Calu3 (cell line): ENCODE results near the gene METTL25. TPM values are rescaled to one million over a fixed set of nuclear protein-coding genes. Genes with fewer than 3 reads are reported as not detected.

Source experiments
- Bru-seq: library from RNA; stranded (reverse); fragments of 400-500 nt; gene quantifications from one replicate; lab custom pipeline; 2021; lab: Mats Ljungman, UMichigan
- BruChase-seq, 2 experiments: library from RNA; stranded (reverse); fragments of 400-500 nt; gene quantifications; one replicate each; lab custom pipeline; 2021; lab: Mats Ljungman, UMichigan
- BruUV-seq: library from RNA; stranded (reverse); fragments of 400-500 nt; replicated peaks from 2 replicates; lab custom pipeline; 2021; lab: Mats Ljungman, UMichigan
- CTCF ChIA-PET: fragments of 300-600 bp; sonication (Branson Sonifier 250); formaldehyde crosslinking; loops from one replicate; lab custom pipeline; 2022; ENCODE audit warnings: antibody characterized with exemption; lab: Charles Lee
- DNase-seq: peaks from one replicate; pipeline ENCODE4 v3.0.0; 2022
- H3K27ac Mint-ChIP-seq: one replicate; pipeline ENCODE4 v1.8.0; 2022; ENCODE audit warnings: mixed read lengths; ENCODE audit not compliant: unreplicated experiment
- H3K27me3 Mint-ChIP-seq: one replicate; pipeline ENCODE4 v1.8.0; 2022; ENCODE audit warnings: mixed read lengths; ENCODE audit not compliant: unreplicated experiment
- H3K36me3 Mint-ChIP-seq: one replicate; pipeline ENCODE4 v1.8.0; 2022; ENCODE audit warnings: mild to moderate bottlenecking, moderate library complexity, mixed read lengths; ENCODE audit not compliant: insufficient read depth, unreplicated experiment
- H3K4me1 Mint-ChIP-seq: one replicate; pipeline ENCODE4 v1.8.0; 2022; ENCODE audit warnings: mild to moderate bottlenecking, low read depth, mixed read lengths; ENCODE audit not compliant: unreplicated experiment
- H3K4me3 Mint-ChIP-seq: one replicate; pipeline ENCODE4 v1.8.0; 2022; ENCODE audit warnings: mild to moderate bottlenecking, low read depth, moderate library complexity, mixed read lengths; ENCODE audit not compliant: unreplicated experiment
- H3K9me3 Mint-ChIP-seq: one replicate; pipeline ENCODE4 v1.8.0; 2022; ENCODE audit warnings: low read depth, mixed read lengths; ENCODE audit not compliant: unreplicated experiment
- intact Hi-C: fragments of 100-400 bp; cut with micrococcal nuclease; formaldehyde crosslinking; loops from one replicate; pipeline ENCODE4 v1.10.0; 2022; ENCODE audit not compliant: unreplicated experiment
- long read RNA-seq: library from polyadenylated mRNA; stranded (forward); transcript quantifications from one replicate; pipeline ENCODE4 v2.0.0, GENCODE V29; 2022
- total RNA-seq: library from RNA; stranded (reverse); gene quantifications from 2 replicates; pipeline ENCODE4 v1.2.3, GENCODE V29; 2022
- TF ChIP-seq, protein P1 (sequence below): fragments of 200-600 bp; IDR thresholded peaks from one replicate; pipeline ENCODE4 v1.8.0; 2022; ENCODE audit warnings: antibody characterized with exemption; ENCODE audit not compliant: unreplicated experiment

Gene METTL25, protein sequence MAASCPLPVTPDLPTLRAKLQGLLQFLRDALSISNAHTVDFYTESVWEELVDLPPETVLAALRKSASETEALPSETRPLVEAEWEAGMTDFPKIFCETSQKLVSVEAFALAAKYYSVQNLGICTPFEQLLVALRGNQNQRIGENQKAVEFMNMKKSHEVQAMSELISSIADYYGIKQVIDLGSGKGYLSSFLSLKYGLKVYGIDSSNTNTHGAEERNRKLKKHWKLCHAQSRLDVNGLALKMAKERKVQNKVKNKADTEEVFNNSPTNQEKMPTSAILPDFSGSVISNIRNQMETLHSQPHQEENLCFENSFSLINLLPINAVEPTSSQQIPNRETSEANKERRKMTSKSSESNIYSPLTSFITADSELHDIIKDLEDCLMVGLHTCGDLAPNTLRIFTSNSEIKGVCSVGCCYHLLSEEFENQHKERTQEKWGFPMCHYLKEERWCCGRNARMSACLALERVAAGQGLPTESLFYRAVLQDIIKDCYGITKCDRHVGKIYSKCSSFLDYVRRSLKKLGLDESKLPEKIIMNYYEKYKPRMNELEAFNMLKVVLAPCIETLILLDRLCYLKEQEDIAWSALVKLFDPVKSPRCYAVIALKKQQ
- total RNA-seq (6.7 and 7.2 TPM in 2 replicates), Bru-seq, nascent RNA (percentile 64 among the genes with signal in this experiment), BruChase-seq, experiment 1, labeled RNA remaining after a 6-hour chase (percentile 43 among the genes with signal in this experiment), BruChase-seq, experiment 2, labeled RNA remaining after a 2-hour chase (percentile 53 among the genes with signal in this experiment)
- long read RNA-seq, partial matches to known transcripts: 0 of 3 reads
- long read RNA-seq, other reads (novel, unspliced or antisense): 3 of 3 reads

DNA sequence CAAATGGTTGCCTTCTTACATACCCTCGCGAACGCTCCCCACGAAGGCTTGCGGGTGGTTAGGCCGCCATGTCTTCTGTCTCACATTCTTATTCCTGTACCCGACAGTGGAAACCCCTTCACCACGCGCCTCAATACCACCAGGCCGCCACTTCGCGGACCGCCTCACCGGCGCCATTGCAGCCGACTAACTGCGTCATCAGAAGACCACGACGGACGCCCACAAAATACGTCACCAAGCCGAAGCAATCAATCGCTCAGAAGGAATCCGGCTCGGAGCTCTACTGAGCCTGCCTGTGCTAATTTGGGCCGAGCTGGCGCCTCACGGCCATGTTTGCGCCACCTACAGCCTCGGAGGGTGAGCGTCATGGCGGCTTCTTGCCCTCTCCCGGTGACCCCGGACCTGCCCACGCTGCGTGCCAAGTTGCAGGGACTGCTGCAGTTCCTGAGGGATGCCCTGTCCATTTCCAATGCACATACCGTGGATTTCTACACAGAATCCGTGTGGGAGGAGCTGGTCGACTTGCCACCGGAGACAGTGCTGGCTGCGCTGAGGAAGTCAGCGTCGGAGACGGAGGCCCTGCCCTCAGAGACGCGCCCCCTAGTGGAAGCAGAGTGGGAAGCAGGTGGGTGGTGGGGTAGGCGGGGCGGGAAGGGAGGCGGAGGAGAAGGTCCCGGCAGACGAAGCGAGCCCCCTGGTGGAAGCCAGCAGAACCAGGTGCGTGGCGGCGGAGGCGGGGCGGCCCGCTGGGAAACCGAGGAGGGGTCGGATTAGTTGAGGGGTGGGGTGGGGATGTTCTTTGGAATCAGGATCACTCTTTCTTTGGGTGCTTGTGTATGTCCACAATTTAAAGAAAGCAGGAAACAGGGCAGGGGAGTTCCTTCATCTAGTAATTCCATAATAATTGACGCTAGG lies at the start of gene METTL25, which contains the start of gene CCDC59:
METTL25 (plus strand) TSS at position 330 of the 915 bp plus-strand sequence; CDS start at position 367, 37 bp downstream.
CCDC59 (minus strand) TSS at position 188 of the 915 bp plus-strand sequence; CDS start at position 177, 11 bp downstream.
- H3K9me3 Mint-ChIP-seq: no peaks in the 10 kb centered on the region
- TF ChIP-seq, protein P1, sequence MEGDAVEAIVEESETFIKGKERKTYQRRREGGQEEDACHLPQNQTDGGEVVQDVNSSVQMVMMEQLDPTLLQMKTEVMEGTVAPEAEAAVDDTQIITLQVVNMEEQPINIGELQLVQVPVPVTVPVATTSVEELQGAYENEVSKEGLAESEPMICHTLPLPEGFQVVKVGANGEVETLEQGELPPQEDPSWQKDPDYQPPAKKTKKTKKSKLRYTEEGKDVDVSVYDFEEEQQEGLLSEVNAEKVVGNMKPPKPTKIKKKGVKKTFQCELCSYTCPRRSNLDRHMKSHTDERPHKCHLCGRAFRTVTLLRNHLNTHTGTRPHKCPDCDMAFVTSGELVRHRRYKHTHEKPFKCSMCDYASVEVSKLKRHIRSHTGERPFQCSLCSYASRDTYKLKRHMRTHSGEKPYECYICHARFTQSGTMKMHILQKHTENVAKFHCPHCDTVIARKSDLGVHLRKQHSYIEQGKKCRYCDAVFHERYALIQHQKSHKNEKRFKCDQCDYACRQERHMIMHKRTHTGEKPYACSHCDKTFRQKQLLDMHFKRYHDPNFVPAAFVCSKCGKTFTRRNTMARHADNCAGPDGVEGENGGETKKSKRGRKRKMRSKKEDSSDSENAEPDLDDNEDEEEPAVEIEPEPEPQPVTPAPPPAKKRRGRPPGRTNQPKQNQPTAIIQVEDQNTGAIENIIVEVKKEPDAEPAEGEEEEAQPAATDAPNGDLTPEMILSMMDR: peak; percentile 91
- CTCF ChIA-PET: interaction anchor here (0.6 to 1.8 kb wide), 15 partner anchors 14 to 714 kb away, joined by 3 to 8 read pairs (median 3); no protein-coding TSS in a partner anchor
- peak within 1 kb of the TSS; percentile 94 for H3K4me3 Mint-ChIP-seq
- peaks cover 17% of the 10 kb centered on the region for H3K4me1 Mint-ChIP-seq
- peaks cover 48% of the 10 kb centered on the region for H3K36me3 Mint-ChIP-seq
- peak; percentile 98 for DNase-seq
- BruUV-seq: no TSS peak
- intact Hi-C loops: loop anchor here (1.0 to 10.0 kb wide), 3 partner anchors 269 to 904 kb away; no protein-coding TSS in a partner anchor
- H3K27me3 Mint-ChIP-seq: no peaks in the 10 kb centered on the region
- peak within 1 kb of the TSS; percentile 100 for H3K27ac Mint-ChIP-seq

DNA sequence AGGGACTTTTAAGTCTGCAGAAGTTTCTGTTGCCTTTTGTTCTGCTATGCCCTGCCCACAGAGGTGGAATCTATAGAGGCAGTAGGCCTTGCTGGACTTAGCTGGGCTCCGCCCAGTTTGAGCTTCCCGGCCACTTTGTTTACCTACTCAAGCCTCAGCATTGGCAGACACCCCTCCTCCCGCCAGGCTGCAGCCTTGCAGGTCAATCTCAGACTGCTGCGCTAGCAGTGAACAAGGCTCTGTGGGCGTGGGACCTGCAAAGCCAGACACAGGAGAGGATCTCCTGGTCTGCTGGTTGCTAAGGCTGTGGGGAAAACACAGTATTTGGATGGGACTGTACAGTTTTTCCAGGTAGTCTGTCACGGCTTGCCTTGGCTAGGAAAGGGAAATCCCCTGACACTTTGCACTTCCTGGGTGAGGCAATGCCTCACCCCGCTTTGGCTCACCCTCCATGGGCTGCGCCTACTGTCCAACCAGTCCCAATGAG lies 43.9 kb upstream of the METTL25 start:
- Mint-ChIP-seq H3K4me3 (peak overlapping the region; percentile 69), H3K9me3 (peaks cover 9% of the 10 kb centered on the region), H3K27me3 (no peaks in the 10 kb centered on the region), H3K27ac (peak overlapping the region; percentile 85), H3K36me3 (peaks cover 9% of the 10 kb centered on the region), H3K4me1 (peaks cover 22% of the 10 kb centered on the region)
- CTCF ChIA-PET: interaction anchor here (0.6 to 1.2 kb wide), 4 partner anchors 15 to 371 kb away, joined by 3 read pairs; partner anchors contain the start of genes CCDC59 and METTL25
- TF ChIP-seq, protein P1: no peak
- intact Hi-C loops: no loop called here
- peak; percentile 75 for DNase-seq
- no TSS peak for BruUV-seq

DNA sequence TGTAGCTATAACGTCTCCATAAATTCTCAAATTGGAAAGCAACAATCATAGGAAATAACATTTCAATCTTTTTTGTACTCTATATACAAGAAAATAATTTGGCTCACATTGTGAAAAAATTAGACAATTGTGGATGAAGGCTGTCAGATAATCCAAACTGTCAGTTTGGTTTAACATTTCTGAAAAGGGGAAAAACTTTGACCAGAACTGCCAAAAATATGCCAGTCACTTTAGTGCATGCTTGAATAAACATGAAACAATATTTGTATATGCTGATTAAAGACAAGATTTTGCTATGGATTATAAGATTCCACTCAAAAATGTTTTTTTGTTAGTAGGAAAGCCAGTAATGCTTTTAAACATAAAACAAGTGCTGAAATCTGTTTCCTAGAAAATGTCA lies 39.1 kb upstream of the METTL25 start:
- Mint-ChIP-seq H3K27ac (no peak overlapping the region), H3K27me3 (no peaks in the 10 kb centered on the region), H3K9me3 (no peaks in the 10 kb centered on the region), H3K36me3 (peaks cover 6% of the 10 kb centered on the region), H3K4me3 (no peak overlapping the region), H3K4me1 (peaks cover 8% of the 10 kb centered on the region)
- CTCF ChIA-PET: no interaction called here
- DNase-seq: no peak
- TF ChIP-seq, protein P1: no peak
- intact Hi-C loops: loop anchor here (5.0 kb wide), 2 partner anchors 137 to 232 kb away; no protein-coding TSS in a partner anchor
- no TSS peak for BruUV-seq
